SU-DHL-6 (cell line): ENCODE measurements around the gene PRM1.

Source experiments
- H2AFZ ChIP-seq: fragments of 200-600 bp; sonication (generic); 2 replicates; pipeline ENCODE4 v1.6.1; 2014; ENCODE audit warnings: low read depth, mild to moderate bottlenecking, moderate library complexity, mixed read lengths, antibody characterized with exemption, low read length; ENCODE audit not compliant: severe bottlenecking
- H3F3A ChIP-seq: fragments of 200-600 bp; shearing (Covaris generic); 2 replicates; pipeline ENCODE4 v1.6.0; 2016; ENCODE audit warnings: antibody characterized with exemption, mild to moderate bottlenecking; ENCODE audit not compliant: insufficient read depth
- H3K27ac ChIP-seq: fragments of 200-600 bp; sonication (generic); 2 replicates; pipeline ENCODE4 v1.5.1; 2016; ENCODE audit warnings: low read depth, mild to moderate bottlenecking, low read length, moderate library complexity, mixed read lengths
- H3K27me3 ChIP-seq: fragments of 200-600 bp; sonication (generic), shearing (Covaris generic); 2 replicates; pipeline ENCODE4 v1.6.0; 2014; ENCODE audit warnings: mild to moderate bottlenecking, low read length
- H3K36me3 ChIP-seq: fragments of 200-600 bp; sonication (generic); 2 replicates; pipeline ENCODE4 v1.6.1; 2014; ENCODE audit warnings: mild to moderate bottlenecking, low read length, mixed read lengths
- H3K4me2 ChIP-seq: fragments of 300-600, 200-600 bp; shearing (Covaris generic), sonication (generic); 2 replicates; pipeline ENCODE4 v1.6.0; 2014; ENCODE audit warnings: low read length, low read depth, mild to moderate bottlenecking; ENCODE audit not compliant: poor library complexity, severe bottlenecking
- H3K4me3 ChIP-seq: fragments of 200-600 bp; sonication (generic); 2 replicates; pipeline ENCODE4 v1.5.1; 2014; ENCODE audit warnings: antibody characterized with exemption, low read length, mild to moderate bottlenecking, mixed read lengths; ENCODE audit not compliant: insufficient read depth, poor library complexity, severe bottlenecking
- H3K79me2 ChIP-seq: fragments of 200-600 bp; sonication (generic); 2 replicates; pipeline ENCODE4 v1.6.1; 2014; ENCODE audit warnings: mild to moderate bottlenecking, low read length, moderate library complexity; ENCODE audit not compliant: insufficient read depth
- H3K9ac ChIP-seq: fragments of 200-600 bp; sonication (generic); 2 replicates; pipeline ENCODE4 v1.7.0; 2014; ENCODE audit warnings: mild to moderate bottlenecking, low read length
- H3K9me2 ChIP-seq: fragments of 200-600 bp; sonication (generic); replicated peaks from 2 replicates; pipeline ENCODE4 v1.6.1; 2014; ENCODE audit warnings: low read length; ENCODE audit not compliant: insufficient read depth
- H3K9me3 ChIP-seq: fragments of 200-600 bp; sonication (generic); 2 replicates; pipeline ENCODE4 v1.6.1; 2014; ENCODE audit warnings: low read length, mixed read lengths; ENCODE audit not compliant: insufficient read depth
- H4K20me1 ChIP-seq: fragments of 200-600 bp; sonication (generic); 2 replicates; pipeline ENCODE4 v1.6.1; 2014; ENCODE audit warnings: low read depth, mild to moderate bottlenecking, antibody characterized with exemption, low read length, moderate library complexity, mixed read lengths
- CTCF ChIP-seq: fragments of 200-600 bp; sonication (generic); IDR thresholded peaks from one replicate; pipeline ENCODE4 v1.5.1; 2017; ENCODE audit warnings: antibody characterized with exemption, mild to moderate bottlenecking, low read length, moderate library complexity; ENCODE audit not compliant: insufficient read depth, poor library complexity, severe bottlenecking
- EZH2phosphoT487 ChIP-seq: fragments of 200-600 bp; sonication (generic), shearing (Covaris generic); conservative IDR thresholded peaks from 2 replicates; pipeline ENCODE4 v1.6.1; 2018; ENCODE audit warnings: mild to moderate bottlenecking, antibody characterized with exemption, low read length, moderate library complexity, mixed read lengths

Gene PRM1

GRCh38 chr16:11250786-11251524, 30.2 kb downstream of the PRM1 start:
- no peaks in the 10 kb centered on the region for H3K79me2 ChIP-seq
- H4K20me1 ChIP-seq, result no peaks in the 10 kb centered on the region
- TF ChIP-seq EZH2phosphoT487 (no peak), CTCF (no peak)
- H3K9ac ChIP-seq, result no peak overlapping the region
- H2AFZ ChIP-seq, result no peak overlapping the region
- H3K9me3 ChIP-seq, result no peaks in the 10 kb centered on the region
- no peaks in the 10 kb centered on the region for H3K27me3 ChIP-seq
- H3K4me2 ChIP-seq, result no peak overlapping the region
- no peaks in the 10 kb centered on the region for H3K36me3 ChIP-seq
- H3K4me3 ChIP-seq, result no peak overlapping the region
- H3K9me2 ChIP-seq, result no peaks in the 10 kb centered on the region
- H3F3A ChIP-seq, result peaks cover 13% of the 10 kb centered on the region
- no peak overlapping the region for H3K27ac ChIP-seq

GRCh38 chr16:11250091-11250785, 30.9 kb downstream of the PRM1 start:
- H3K27me3 ChIP-seq, result no peaks in the 10 kb centered on the region
- H3F3A ChIP-seq, result peaks cover 13% of the 10 kb centered on the region
- H3K79me2 ChIP-seq, result no peaks in the 10 kb centered on the region
- H4K20me1 ChIP-seq, result no peaks in the 10 kb centered on the region
- H3K9ac ChIP-seq, result no peak overlapping the region
- H3K9me2 ChIP-seq, result no peaks in the 10 kb centered on the region
- H3K4me3 ChIP-seq, result no peak overlapping the region
- TF ChIP-seq EZH2phosphoT487 (no peak), CTCF (no peak)
- no peak overlapping the region for H3K4me2 ChIP-seq
- H3K27ac ChIP-seq, result no peak overlapping the region
- no peaks in the 10 kb centered on the region for H3K36me3 ChIP-seq
- H3K9me3 ChIP-seq, result no peaks in the 10 kb centered on the region
- no peak overlapping the region for H2AFZ ChIP-seq

DNA sequence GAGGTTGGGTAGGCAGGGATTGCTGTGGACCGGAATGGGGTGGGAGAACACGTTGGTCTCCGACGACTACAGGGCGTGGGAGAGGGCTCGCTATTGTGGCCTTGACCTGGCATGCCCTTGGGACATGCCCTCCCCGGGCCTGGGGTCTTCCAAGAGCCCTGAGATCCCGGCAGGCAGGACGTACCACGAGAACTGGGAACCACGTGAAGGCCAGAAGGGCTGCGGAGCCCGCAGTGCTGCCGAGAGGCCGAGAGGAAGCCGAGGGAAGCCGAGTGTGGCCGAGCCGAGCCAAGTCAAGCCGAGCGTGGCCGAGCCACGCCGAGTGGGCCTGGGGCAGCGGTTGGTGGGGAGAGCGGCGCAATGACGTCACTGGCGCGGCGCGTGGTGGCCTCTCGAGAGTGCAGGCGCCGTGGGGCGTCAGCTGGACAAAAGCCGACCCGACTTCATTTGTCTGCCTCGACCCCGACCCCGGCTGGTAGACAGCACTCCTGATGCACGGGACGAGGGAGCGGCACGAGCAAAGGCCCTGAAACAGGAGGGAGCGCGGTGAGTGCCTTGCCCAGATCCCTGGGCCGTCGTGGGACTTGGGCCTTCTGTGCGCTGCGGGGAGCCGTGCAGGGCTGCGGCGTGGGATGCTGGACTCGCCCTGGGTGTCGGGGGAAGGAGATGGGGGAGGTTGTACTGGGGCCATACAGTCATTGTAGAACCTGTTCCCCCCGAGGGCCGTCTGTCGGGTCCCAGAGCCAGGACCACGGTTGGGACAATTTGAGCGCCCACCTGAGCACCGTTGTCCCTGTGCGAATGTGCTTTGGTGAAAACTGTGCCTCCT, 31.7 kb downstream of the PRM1 start:
- H3K9ac ChIP-seq, result no peak overlapping the region
- no peak for TF ChIP-seq CTCF
- TF ChIP-seq EZH2phosphoT487, result no peak
- no peak overlapping the region for H3K27ac ChIP-seq
- no peaks in the 10 kb centered on the region for H3K79me2 ChIP-seq
- no peak overlapping the region for H3K4me2 ChIP-seq
- no peaks in the 10 kb centered on the region for H4K20me1 ChIP-seq
- no peaks in the 10 kb centered on the region for H3K36me3 ChIP-seq
- H3K9me2 ChIP-seq, result no peaks in the 10 kb centered on the region
- H3K9me3 ChIP-seq, result no peaks in the 10 kb centered on the region
- H3K4me3 ChIP-seq, result no peak overlapping the region
- no peaks in the 10 kb centered on the region for H3K27me3 ChIP-seq
- no peak overlapping the region for H2AFZ ChIP-seq
- H3F3A ChIP-seq, result peaks cover 11% of the 10 kb centered on the region
